ENCODE measurements around the gene TNNT1.
A peak's percentile ranks its signal among the peaks of the same experiment; 100 is the strongest.
"Not testable (repeated sequence)": the region's sequence is repeated elsewhere in the genome, so short reads cannot be mapped to it uniquely, and the experiment has no call there.

Gene TNNT1

DNA sequence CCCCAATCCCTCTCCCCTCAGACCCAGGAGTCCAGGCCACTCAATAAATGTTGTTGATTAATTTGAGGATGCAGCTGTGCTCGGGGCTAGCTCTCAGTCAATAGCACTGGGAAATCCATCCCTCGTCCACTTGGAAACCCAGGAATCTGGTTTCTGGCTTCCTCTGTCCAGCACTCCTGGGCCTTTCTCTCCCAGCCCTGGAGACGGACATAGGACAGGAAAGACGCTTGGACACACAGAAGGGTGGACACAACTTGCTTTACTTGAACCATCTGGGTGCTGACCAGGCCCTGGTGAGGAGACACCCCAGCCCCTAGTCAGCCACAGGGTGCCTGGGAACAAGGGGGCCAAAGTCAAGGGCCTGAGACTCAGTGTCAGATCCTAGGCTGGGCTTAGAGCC, 9.4 kb upstream of the TNNT1 start:
- Histone ChIP-seq H4K20me1 (no peaks in the 10 kb centered on the region), H3K9ac (no peak overlapping the region; the same call in 1 of the 2 replicates), H3K27ac (0 out of 2 replicates have a peak overlapping the region, but pooled peaks have one; percentile 23), H3K36me3 (no peaks in the 10 kb centered on the region), H3K4me2 (peak overlapping the region; percentile 86), H3K4me1 (peaks cover 61% of the 10 kb centered on the region), H3K27me3 (no peaks in the 10 kb centered on the region), H3K4me3 (no peak overlapping the region), H3K9me3 (no peaks in the 10 kb centered on the region)
- TF ChIP-seq Cebpa-rat (IDR thresholded peaks at IDR 0.05), result no peak

- Histone ChIP-seq H3K9ac (0 out of 2 replicates have a peak within 1 kb of the TSS, but pooled peaks have one; percentile 3), H3K27ac (0 out of 2 replicates have a peak within 1 kb of the TSS, but pooled peaks have one; percentile 23), H4K20me1 (no peaks in the 10 kb centered on the region), H3K36me3 (no peaks in the 10 kb centered on the region), H3K4me2 (peak within 1 kb of the TSS; percentile 86), H3K9me3 (no peaks in the 10 kb centered on the region), H3K27me3 (no peaks in the 10 kb centered on the region), H3K4me1 (peaks cover 72% of the 10 kb centered on the region), H3K4me3 (peak within 1 kb of the TSS; percentile 60)
- no peak for TF ChIP-seq Cebpa-rat (IDR thresholded peaks at IDR 0.05)
These were observed 8.3 kb upstream of the TNNT1 start, which contains the start of gene TNNI3 for GRCh38 chr19:55157064-55157908. Gene TNNI3 (minus strand): TSS chr19:55157732. CDS start chr19:55157589, 143 bp downstream.

DNA sequence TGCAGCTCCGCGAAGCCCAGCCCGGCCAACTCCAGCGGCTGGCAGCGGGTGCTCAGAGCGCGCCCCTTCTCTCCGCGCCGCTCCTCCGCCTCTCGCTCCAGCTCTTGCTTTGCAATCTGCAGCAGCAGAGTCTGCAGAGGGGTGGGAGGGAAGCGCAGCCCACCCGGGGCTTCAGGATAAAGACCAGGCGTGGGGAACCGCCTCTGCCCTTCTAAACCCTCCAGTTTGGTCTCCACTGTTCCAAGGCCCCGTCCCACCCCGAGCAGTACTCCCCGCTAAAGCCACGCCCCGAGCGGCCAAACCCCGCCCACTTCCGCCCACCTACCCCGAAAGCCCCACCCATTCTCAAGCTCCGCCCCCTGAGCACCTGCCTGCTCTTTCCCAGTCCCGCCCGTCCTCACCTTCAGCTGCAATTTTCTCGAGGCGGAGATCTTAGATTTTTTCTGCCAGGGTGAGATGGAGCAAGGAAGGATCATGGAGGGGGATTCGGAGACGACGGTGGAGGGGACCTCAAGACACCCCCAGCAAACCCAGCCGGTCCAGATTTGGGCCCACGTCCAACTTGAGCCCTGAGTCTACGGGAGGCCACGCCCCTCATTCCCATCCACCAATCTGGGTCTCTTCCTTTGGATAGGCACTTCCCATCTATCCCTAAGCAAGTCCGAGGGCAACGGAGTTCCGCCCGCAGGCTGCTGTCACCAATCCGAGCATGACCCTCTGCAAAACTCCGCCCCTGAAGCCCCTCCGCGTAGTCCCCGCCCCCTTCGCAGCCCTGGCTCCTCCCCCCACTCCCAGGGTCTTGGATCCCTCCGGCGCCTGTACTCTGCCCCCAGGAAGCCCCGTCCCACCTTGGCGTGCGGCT, 7.4 kb upstream of the TNNT1 start:
- H3K9me3 ChIP-seq, result no peaks in the 10 kb centered on the region
- H3K4me1 ChIP-seq, result peaks cover 80% of the 10 kb centered on the region
- H3K4me2 ChIP-seq, result peak overlapping the region; percentile 86
- no peak overlapping the region for H3K27ac ChIP-seq
- no peak for TF ChIP-seq Cebpa-rat (IDR thresholded peaks at IDR 0.05)
- H3K9ac ChIP-seq, result no peak overlapping the region
- no peaks in the 10 kb centered on the region for H4K20me1 ChIP-seq
- H3K36me3 ChIP-seq, result 0 out of 2 replicates have a peak, but pooled peaks cover 6% of the 10 kb centered on the region
- H3K27me3 ChIP-seq, result no peaks in the 10 kb centered on the region
- peak overlapping the region; percentile 60 for H3K4me3 ChIP-seq

DNA sequence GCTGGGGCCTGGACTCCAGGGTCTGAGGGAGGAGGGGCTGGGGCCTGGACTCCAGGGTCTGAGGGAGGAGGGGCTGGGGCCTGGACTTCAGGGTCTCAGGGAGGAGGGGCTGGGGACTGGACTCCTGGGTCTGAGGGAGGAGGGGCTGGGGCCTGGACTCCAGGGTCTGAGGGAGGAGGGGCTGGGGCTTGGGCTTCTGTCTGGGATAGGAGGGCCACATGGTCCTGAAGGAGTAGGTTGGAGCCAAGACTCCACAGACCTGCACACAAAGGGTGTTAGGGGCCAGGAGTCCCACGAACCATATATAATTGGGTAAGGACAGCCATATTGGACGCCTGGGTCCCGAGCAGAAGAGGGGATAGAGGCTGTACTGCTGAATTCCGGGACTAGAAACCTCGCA, 6.8 kb upstream of the TNNT1 start:
- H3K9me3 ChIP-seq, H4K20me1 ChIP-seq, H3K9ac ChIP-seq, H3K36me3 ChIP-seq, H3K27me3 ChIP-seq, H3K27ac ChIP-seq: not testable (repeated sequence)
- Histone ChIP-seq H3K4me2 (peak overlapping the region; percentile 86), H3K4me3 (peak overlapping the region; percentile 60), H3K4me1 (peaks cover 82% of the 10 kb centered on the region)

GRCh38 chr19:55153652-55154264, 4.8 kb upstream of the TNNT1 start:
- Histone ChIP-seq H3K27ac (no peak overlapping the region), H3K4me1 (peaks cover 68% of the 10 kb centered on the region), H3K36me3 (0 out of 2 replicates have a peak, but pooled peaks cover 6% of the 10 kb centered on the region), H3K27me3 (no peaks in the 10 kb centered on the region), H3K4me2 (peak overlapping the region; percentile 43), H4K20me1 (no peaks in the 10 kb centered on the region), H3K9ac (no peak overlapping the region), H3K4me3 (no peak overlapping the region), H3K9me3 (no peaks in the 10 kb centered on the region)
- TF ChIP-seq Cebpa-rat (IDR thresholded peaks at IDR 0.05), result no peak

DNA sequence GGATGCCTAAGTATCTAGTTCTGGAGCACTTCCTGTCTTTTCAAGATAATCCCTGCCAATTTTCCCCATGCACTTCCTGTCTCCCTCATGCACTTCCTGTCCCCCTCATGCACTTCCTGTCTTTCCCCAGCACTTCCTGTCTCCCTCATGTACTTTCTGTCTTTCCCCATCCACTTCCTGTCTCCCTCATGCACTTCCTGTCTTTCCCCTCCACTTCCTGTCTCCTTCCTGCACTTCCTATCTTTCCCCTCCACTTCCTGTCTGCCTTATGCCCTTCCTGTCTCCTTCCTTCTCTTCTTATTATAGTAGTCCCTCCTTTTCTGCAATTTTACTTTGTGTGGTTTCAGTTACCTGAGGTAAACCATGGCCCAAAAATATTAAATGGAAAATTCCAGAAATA, 3.0 kb upstream of the TNNT1 start:
- peaks cover 65% of the 10 kb centered on the region for H3K4me1 ChIP-seq
- H3K9me3 ChIP-seq, result no peaks in the 10 kb centered on the region
- TF ChIP-seq Cebpa-rat (IDR thresholded peaks at IDR 0.05), result no peak
- no peaks in the 10 kb centered on the region for H4K20me1 ChIP-seq
- H3K4me2 ChIP-seq, result peak overlapping the region; percentile 63
- no peaks in the 10 kb centered on the region for H3K27me3 ChIP-seq
- 0 out of 2 replicates have a peak, but pooled peaks cover 6% of the 10 kb centered on the region for H3K36me3 ChIP-seq
- H3K9ac ChIP-seq, result no peak overlapping the region
- H3K4me3 ChIP-seq, result no peak overlapping the region
- H3K27ac ChIP-seq, result peak overlapping the region; percentile 46; the same call in 1 of the 2 replicates

DNA sequence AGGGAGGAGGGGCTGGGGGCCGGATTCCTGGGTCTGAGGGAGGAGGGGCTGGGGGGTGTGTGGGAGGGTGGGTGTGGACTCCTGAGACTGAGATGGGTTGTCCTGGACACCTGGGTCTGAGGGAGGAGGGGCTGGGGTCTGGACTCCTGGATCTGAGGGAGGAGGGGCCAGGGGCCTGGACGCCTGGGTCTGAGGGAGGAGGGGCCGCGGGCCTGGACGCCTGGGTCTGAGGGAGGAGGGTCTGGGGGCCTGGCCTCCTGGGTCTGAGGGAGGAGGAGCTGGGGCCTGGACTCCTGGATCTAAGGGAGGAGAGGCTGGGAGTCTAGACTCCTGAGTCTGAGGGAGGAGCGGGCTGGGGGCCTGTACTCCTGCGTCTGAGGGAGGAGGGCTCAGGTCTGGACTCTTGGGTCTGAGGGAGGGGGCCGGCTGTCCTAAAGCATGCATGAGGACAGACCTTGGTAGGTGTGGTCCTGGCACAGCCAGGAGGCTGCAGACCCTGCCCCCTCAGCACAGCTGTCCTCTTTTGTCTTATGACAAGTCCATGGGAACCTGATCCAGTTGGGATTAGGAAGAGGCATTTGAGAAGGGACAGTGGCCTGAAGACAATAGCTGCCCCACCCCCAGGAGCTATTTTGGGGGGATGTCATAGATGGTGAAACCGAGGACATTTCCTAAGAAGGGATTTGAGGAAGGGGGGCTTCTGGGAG, 1.3 kb downstream of the TNNT1 start:
- H3K9ac ChIP-seq, result no peak overlapping the region
- H3K4me2 ChIP-seq, result peak overlapping the region; percentile 29
- no peak for TF ChIP-seq Cebpa-rat (IDR thresholded peaks at IDR 0.05)
- no peaks in the 10 kb centered on the region for H4K20me1 ChIP-seq
- no peaks in the 10 kb centered on the region for H3K9me3 ChIP-seq
- no peak overlapping the region for H3K27ac ChIP-seq
- peaks cover 9% of the 10 kb centered on the region; the same call in 1 of the 2 replicates for H3K27me3 ChIP-seq
- peaks cover 49% of the 10 kb centered on the region for H3K4me1 ChIP-seq
- H3K36me3 ChIP-seq, result 0 out of 2 replicates have a peak, but pooled peaks cover 10% of the 10 kb centered on the region
- no peak overlapping the region for H3K4me3 ChIP-seq

DNA sequence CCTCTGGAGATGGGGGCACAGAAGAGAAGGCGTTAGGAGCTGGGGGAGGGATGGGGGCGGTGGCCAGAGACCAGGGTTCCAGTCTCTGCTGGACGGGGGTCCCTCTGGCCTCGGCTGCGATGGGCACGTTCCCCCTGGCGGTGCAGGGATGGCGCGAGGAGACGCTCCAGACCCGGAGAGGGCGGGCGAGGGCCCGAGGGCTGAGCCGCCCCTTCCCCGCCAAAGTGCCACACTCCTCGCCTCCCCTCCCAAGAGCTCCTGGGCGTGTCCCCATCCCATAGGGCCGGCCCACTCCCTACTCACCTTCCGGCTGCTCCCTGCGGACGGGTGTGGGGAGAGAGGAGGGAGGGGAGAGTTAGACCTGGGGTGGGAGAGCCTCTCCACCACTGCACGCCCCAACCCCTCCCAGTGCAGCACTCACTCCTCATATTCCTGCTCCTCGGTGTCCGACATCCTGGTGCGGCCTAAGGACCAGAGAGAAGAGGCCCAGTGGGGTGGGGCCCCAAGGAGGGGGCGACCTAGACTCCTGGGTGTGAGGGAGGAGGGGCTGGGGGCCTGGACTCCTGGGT, 2.2 kb downstream of the TNNT1 start:
- H3K36me3 ChIP-seq, result 0 out of 2 replicates have a peak, but pooled peaks cover 7% of the 10 kb centered on the region
- TF ChIP-seq Cebpa-rat (IDR thresholded peaks at IDR 0.05), result no peak
- H3K27me3 ChIP-seq, result peaks cover 9% of the 10 kb centered on the region; the same call in 1 of the 2 replicates
- H3K4me3 ChIP-seq, result peak overlapping the region; percentile 69
- H3K4me2 ChIP-seq, result peak overlapping the region; percentile 71
- H3K9me3 ChIP-seq, result no peaks in the 10 kb centered on the region
- no peaks in the 10 kb centered on the region for H4K20me1 ChIP-seq
- peak overlapping the region; percentile 9; the same call in 1 of the 2 replicates for H3K27ac ChIP-seq
- H3K4me1 ChIP-seq, result peaks cover 42% of the 10 kb centered on the region
- H3K9ac ChIP-seq, result peak overlapping the region; percentile 63

Measured in BLaER1 (cell line).